Mesendoderm (in vitro differentiated cells): ENCODE results near the gene EGFLAM.
A peak's percentile ranks its signal among the peaks of the same experiment; 100 is the strongest.

ENCODE experiments used
- DNase-seq: peaks from one replicate; pipeline ENCODE4 v3.0.0; 2013
- H2AK5ac ChIP-seq: 2 replicates; pipeline ENCODE4 v1.6.1; 2013; ENCODE audit warnings: low read length, inconsistent platforms
- H2BK120ac ChIP-seq: 2 replicates; pipeline ENCODE4 v1.6.1; 2013; ENCODE audit warnings: low read depth, mild to moderate bottlenecking, low read length, moderate library complexity, mixed read lengths
- H2BK15ac ChIP-seq: replicated peaks from 2 replicates; pipeline ENCODE4 v1.6.1; 2013; ENCODE audit warnings: low read depth, mild to moderate bottlenecking, moderate library complexity
- H2BK5ac ChIP-seq: 2 replicates; pipeline ENCODE4 v1.6.1; 2013; ENCODE audit warnings: low read length, inconsistent platforms
- H3K18ac ChIP-seq: 2 replicates; pipeline ENCODE4 v1.6.1; 2013; ENCODE audit warnings: mild to moderate bottlenecking, low read length, mixed read lengths
- H3K23ac ChIP-seq: one replicate; pipeline ENCODE4 v1.6.1; 2013; ENCODE audit warnings: low read length
- H3K27ac ChIP-seq: 2 replicates; pipeline ENCODE4 v1.5.1; 2013; ENCODE audit warnings: low read depth, mild to moderate bottlenecking, inconsistent platforms, low read length, moderate library complexity
- H3K27me3 ChIP-seq: 2 replicates; pipeline ENCODE4 v1.6.1; 2013; ENCODE audit warnings: low read length, control low read depth, mild to moderate bottlenecking, inconsistent platforms; ENCODE audit not compliant: insufficient read depth, poor library complexity
- H3K36me3 ChIP-seq: 2 replicates; pipeline ENCODE4 v1.6.1; 2013; ENCODE audit warnings: low read length, inconsistent platforms; ENCODE audit not compliant: control insufficient read depth, insufficient read depth
- H3K4ac ChIP-seq: one replicate; pipeline ENCODE4 v1.6.1; 2013; ENCODE audit warnings: low read depth, mild to moderate bottlenecking, low read length, moderate library complexity
- H3K4me1 ChIP-seq: 2 replicates; pipeline ENCODE4 v1.6.1; 2013; ENCODE audit warnings: low read depth, low read length, inconsistent platforms; ENCODE audit not compliant: control insufficient read depth
- H3K4me2 ChIP-seq: 2 replicates; pipeline ENCODE4 v1.6.1; 2013; ENCODE audit warnings: low read length
- H3K4me3 ChIP-seq: 2 replicates; pipeline ENCODE4 v1.5.1; 2013; ENCODE audit warnings: mild to moderate bottlenecking, low read length
- H3K56ac ChIP-seq: one replicate; pipeline ENCODE4 v1.6.1; 2013; ENCODE audit warnings: low read length
- H3K79me1 ChIP-seq: 2 replicates; pipeline ENCODE4 v1.6.1; 2013; ENCODE audit warnings: low read length, inconsistent platforms
- H3K79me2 ChIP-seq: 2 replicates; pipeline ENCODE4 v1.6.1; 2013; ENCODE audit warnings: mild to moderate bottlenecking, low read length; ENCODE audit not compliant: control insufficient read depth, insufficient read depth
- H3K9ac ChIP-seq: 2 replicates; pipeline ENCODE4 v1.6.1; 2013; ENCODE audit warnings: low read length, inconsistent platforms
- H4K5ac ChIP-seq: one replicate; pipeline ENCODE4 v1.6.1; 2013; ENCODE audit warnings: low read length
- H4K8ac ChIP-seq: one replicate; pipeline ENCODE4 v1.6.1; 2013; ENCODE audit warnings: low read depth, mild to moderate bottlenecking, control low read depth, low read length, moderate library complexity
- WGBS: extraction: QIAGEN DNeasy Blood & Tissue Kit; methylation state at CpG from one replicate; pipeline ENCODE4 v1.1.7; 2013; ENCODE audit warnings: low lambda C conversion rate, missing lambda C conversion rate; ENCODE audit not compliant: insufficient coverage; ENCODE audit errors: extremely low coverage; 5-methylcytosine and 5-hydroxymethylcytosine counted together

The EGFLAM gene

GRCh38 chr5:38378579-38378978, 120.2 kb downstream of the EGFLAM start:
- H4K8ac ChIP-seq: no peak overlapping the region

GRCh38 chr5:38379350-38379937, 121.1 kb downstream of the EGFLAM start:
- H3K36me3 ChIP-seq: no peaks in the 10 kb centered on the region
- no peak overlapping the region for H2AK5ac ChIP-seq
- no peak overlapping the region for H4K8ac ChIP-seq
- no peak overlapping the region for H3K23ac ChIP-seq
- H3K27ac ChIP-seq: peak overlapping the region; percentile 51
- H3K79me2 ChIP-seq: no peaks in the 10 kb centered on the region
- peaks cover 23% of the 10 kb centered on the region for H3K4me1 ChIP-seq
- H3K79me1 ChIP-seq: no peaks in the 10 kb centered on the region
- peak overlapping the region; percentile 98 for H2BK120ac ChIP-seq
- no peak overlapping the region for H3K9ac ChIP-seq
- peak overlapping the region; percentile 92 for H3K18ac ChIP-seq
- H2BK15ac ChIP-seq: no peak overlapping the region
- H3K27me3 ChIP-seq: no peaks in the 10 kb centered on the region
- no peak overlapping the region for H2BK5ac ChIP-seq
- H3K4me2 ChIP-seq: no peak overlapping the region
- peak; percentile 98 for DNase-seq
- WGBS: no CpG with 5 or more reads among the region's 7 CpGs
- no peak overlapping the region for H4K5ac ChIP-seq
- no peak overlapping the region for H3K4ac ChIP-seq
- peak overlapping the region; percentile 81 for H3K56ac ChIP-seq
- no peak overlapping the region for H3K4me3 ChIP-seq

More at GRCh38 chr5:38378579-38378978, 120.2 kb downstream of the EGFLAM start:
- H3K36me3 ChIP-seq: no peaks in the 10 kb centered on the region
- peak overlapping the region; percentile 2 for H4K5ac ChIP-seq
- no peak overlapping the region for H3K4me3 ChIP-seq
- H3K56ac ChIP-seq: peak overlapping the region; percentile 81
- peak overlapping the region; percentile 99 for H2BK5ac ChIP-seq
- H3K18ac ChIP-seq: peak overlapping the region; percentile 92
- DNase-seq: no peak
- no peaks in the 10 kb centered on the region for H3K27me3 ChIP-seq
- H2BK15ac ChIP-seq: no peak overlapping the region
- H3K27ac ChIP-seq: peak overlapping the region; percentile 51
- H3K4me2 ChIP-seq: no peak overlapping the region
- no peak overlapping the region for H3K23ac ChIP-seq
- no peaks in the 10 kb centered on the region for H3K79me1 ChIP-seq
- H3K4ac ChIP-seq: peak overlapping the region; percentile 1
- H3K79me2 ChIP-seq: no peaks in the 10 kb centered on the region
- WGBS: no CpG with 5 or more reads among the region's 1 CpG
- peak overlapping the region; percentile 75 for H2AK5ac ChIP-seq
- peaks cover 21% of the 10 kb centered on the region for H3K4me1 ChIP-seq
- H2BK120ac ChIP-seq: peak overlapping the region; percentile 98
- no peak overlapping the region for H3K9ac ChIP-seq

- no CpG with 5 or more reads among the region's 4 CpGs for WGBS
- H3K36me3 ChIP-seq: no peaks in the 10 kb centered on the region
Observed at GRCh38 chr5:38380537-38380936, 122.2 kb downstream of the EGFLAM start.

GRCh38 chr5:38381361-38381760, 123.0 kb downstream of the EGFLAM start:
- WGBS: no CpG with 5 or more reads among the region's 5 CpGs

More at GRCh38 chr5:38380537-38380936, 122.2 kb downstream of the EGFLAM start:
- no peak overlapping the region for H3K4me3 ChIP-seq
- peak overlapping the region; percentile 42 for H3K9ac ChIP-seq
- H3K4ac ChIP-seq: no peak overlapping the region
- DNase-seq: no peak
- peak overlapping the region; percentile 80 for H3K18ac ChIP-seq
- peak overlapping the region; percentile 58 for H4K8ac ChIP-seq
- no peak overlapping the region for H2BK15ac ChIP-seq
- no peak overlapping the region for H4K5ac ChIP-seq
- H3K27ac ChIP-seq: peak overlapping the region; percentile 52
- H2BK5ac ChIP-seq: peak overlapping the region; percentile 72
- no peak overlapping the region for H3K23ac ChIP-seq
- H3K56ac ChIP-seq: peak overlapping the region; percentile 63
- peak overlapping the region; percentile 66 for H2BK120ac ChIP-seq
- no peak overlapping the region for H2AK5ac ChIP-seq
- no peaks in the 10 kb centered on the region for H3K79me1 ChIP-seq
- no peaks in the 10 kb centered on the region for H3K27me3 ChIP-seq
- peaks cover 23% of the 10 kb centered on the region for H3K4me1 ChIP-seq
- no peak overlapping the region for H3K4me2 ChIP-seq
- H3K79me2 ChIP-seq: no peaks in the 10 kb centered on the region

GRCh38 chr5:38382898-38383297, 124.5 kb downstream of the EGFLAM start:
- Histone ChIP-seq H3K4ac (no peak overlapping the region), H4K8ac (no peak overlapping the region), H3K56ac (no peak overlapping the region), H4K5ac (no peak overlapping the region), H3K9ac (no peak overlapping the region), H3K36me3 (no peaks in the 10 kb centered on the region), H3K18ac (no peak overlapping the region), H3K4me2 (no peak overlapping the region), H2BK5ac (no peak overlapping the region), H3K27me3 (no peaks in the 10 kb centered on the region), H3K79me1 (no peaks in the 10 kb centered on the region), H2BK15ac (no peak overlapping the region), H3K27ac (no peak overlapping the region), H3K23ac (no peak overlapping the region), H2AK5ac (no peak overlapping the region), H2BK120ac (no peak overlapping the region), H3K4me1 (peaks cover 23% of the 10 kb centered on the region), H3K4me3 (no peak overlapping the region), H3K79me2 (no peaks in the 10 kb centered on the region)
- no CpG with 5 or more reads among the region's 7 CpGs for WGBS
- DNase-seq: peak; percentile 92

More at GRCh38 chr5:38381361-38381760, 123.0 kb downstream of the EGFLAM start:
- no peaks in the 10 kb centered on the region for H3K27me3 ChIP-seq
- H3K9ac ChIP-seq: no peak overlapping the region
- peak overlapping the region; percentile 85 for H3K4ac ChIP-seq
- H2BK120ac ChIP-seq: peak overlapping the region; percentile 95
- peak overlapping the region; percentile 88 for H3K18ac ChIP-seq
- H3K4me2 ChIP-seq: no peak overlapping the region
- H3K23ac ChIP-seq: no peak overlapping the region
- no peak overlapping the region for H3K4me3 ChIP-seq
- H3K79me2 ChIP-seq: no peaks in the 10 kb centered on the region
- DNase-seq: no peak
- H3K36me3 ChIP-seq: no peaks in the 10 kb centered on the region
- H4K8ac ChIP-seq: no peak overlapping the region
- peaks cover 23% of the 10 kb centered on the region for H3K4me1 ChIP-seq
- peak overlapping the region; percentile 18 for H2BK5ac ChIP-seq
- H3K79me1 ChIP-seq: no peaks in the 10 kb centered on the region
- H3K27ac ChIP-seq: no peak overlapping the region
- H2AK5ac ChIP-seq: peak overlapping the region; percentile 31
- peak overlapping the region; percentile 61 for H3K56ac ChIP-seq
- no peak overlapping the region for H4K5ac ChIP-seq
- no peak overlapping the region for H2BK15ac ChIP-seq

- peak overlapping the region; percentile 53 for H3K56ac ChIP-seq
- no peak overlapping the region for H2BK5ac ChIP-seq
- no peak overlapping the region for H4K5ac ChIP-seq
- no peaks in the 10 kb centered on the region for H3K27me3 ChIP-seq
- H3K4me1 ChIP-seq: peaks cover 15% of the 10 kb centered on the region
- WGBS: no CpG with 5 or more reads among the region's 3 CpGs
- H2AK5ac ChIP-seq: peak overlapping the region; percentile 62
- no peak overlapping the region for H3K4me2 ChIP-seq
- no peaks in the 10 kb centered on the region for H3K79me1 ChIP-seq
- no peaks in the 10 kb centered on the region for H3K79me2 ChIP-seq
- H3K4ac ChIP-seq: peak overlapping the region; percentile 25
- H3K18ac ChIP-seq: peak overlapping the region; percentile 52
- no peaks in the 10 kb centered on the region for H3K36me3 ChIP-seq
- no peak overlapping the region for H3K27ac ChIP-seq
- no peak overlapping the region for H3K23ac ChIP-seq
- no peak overlapping the region for H3K4me3 ChIP-seq
- DNase-seq: no peak
- no peak overlapping the region for H3K9ac ChIP-seq
- no peak overlapping the region for H2BK120ac ChIP-seq
- H4K8ac ChIP-seq: no peak overlapping the region
- no peak overlapping the region for H2BK15ac ChIP-seq
Observed at GRCh38 chr5:38383701-38384100, 125.3 kb downstream of the EGFLAM start.
